NK-92 (cell line): ENCODE measurements around the gene PPIL4.

Experiments
- DNase-seq: peaks from one replicate; lab custom pipeline; 2025; ENCODE audit not compliant: unreplicated experiment; lab: John Stamatoyannopoulos, UW

Gene PPIL4

GRCh38 chr6:149545754-149546471, at the start of gene PPIL4:
PPIL4 (minus strand) TSS chr6:149546043; CDS start chr6:149546005, 38 bp downstream.
- peak; percentile 79 for DNase-seq

GRCh38 chr6:149593408-149593807, 47.6 kb upstream of the PPIL4 start:
- no peak for DNase-seq

- no peak for DNase-seq
Measured at GRCh38 chr6:149592983-149593382, 47.1 kb upstream of the PPIL4 start.

- no peak for DNase-seq
Measured at GRCh38 chr6:149586149-149586548, 40.3 kb upstream of the PPIL4 start.

- no peak for DNase-seq
Measured at GRCh38 chr6:149581349-149581748, 35.5 kb upstream of the PPIL4 start.

GRCh38 chr6:149580880-149581279, 35.0 kb upstream of the PPIL4 start:
- DNase-seq: no peak

- no peak for DNase-seq
Measured at GRCh38 chr6:149567945-149568585, 22.2 kb upstream of the PPIL4 start.

GRCh38 chr6:149567194-149567586, 21.3 kb upstream of the PPIL4 start:
- DNase-seq: no peak

- DNase-seq: no peak
Measured at GRCh38 chr6:149566410-149567193, 20.8 kb upstream of the PPIL4 start.

GRCh38 chr6:149565527-149566409, 19.9 kb upstream of the PPIL4 start, which contains the start of gene GINM1:
GINM1 (plus strand) TSS chr6:149566375; CDS start chr6:149566415, 40 bp downstream.
- DNase-seq: peak; percentile 41

- no peak for DNase-seq
Measured at GRCh38 chr6:149563928-149564325, 18.1 kb upstream of the PPIL4 start.

GRCh38 chr6:149563203-149563927, 17.5 kb upstream of the PPIL4 start:
- no peak for DNase-seq

- no peak for DNase-seq
Measured at GRCh38 chr6:149560736-149561135, 14.9 kb upstream of the PPIL4 start.

GRCh38 chr6:149559389-149559788, 13.5 kb upstream of the PPIL4 start:
- no peak for DNase-seq

- no peak for DNase-seq
Measured at GRCh38 chr6:149558029-149558428, 12.2 kb upstream of the PPIL4 start.

GRCh38 chr6:149551920-149552319, 6.1 kb upstream of the PPIL4 start:
- DNase-seq: no peak

- DNase-seq: peak; percentile 7
Measured at GRCh38 chr6:149545258-149545753, 537 bp downstream of the PPIL4 start.

GRCh38 chr6:149544646-149545257, 1.1 kb downstream of the PPIL4 start:
- DNase-seq: no peak

GRCh38 chr6:149541139-149541538, 4.7 kb downstream of the PPIL4 start:
- DNase-seq: no peak

- no peak for DNase-seq
Measured at GRCh38 chr6:149534742-149535141, 11.1 kb downstream of the PPIL4 start.
